ENCODE measurements around the gene KRTAP5-2. TPM values are rescaled to one million over a fixed set of nuclear protein-coding genes. Genes with fewer than 3 reads are reported as not detected.

KRTAP5-2 gene
- total and polyA plus RNA-seq, 9 of the 15 experiments (the other 6 are each of a cell fraction or from before 2014, with no cell fraction given), result not detected

- TF ChIP-seq UBTF (IDR thresholded peaks at IDR 0.05; ENCODE audit: borderline replicate concordance in 1 of 2, low read depth in 2 of 2, low read length in 2 of 2) (no peak), JUN (IDR thresholded peaks at IDR 0.05; ENCODE audit: borderline replicate concordance, low read depth, low read length) (peak; percentile 86), JUN (CRISPR knock-in tag; IDR thresholded peaks at IDR 0.05; ENCODE audit: borderline replicate concordance) (peak; percentile 74; the same call in 1 of the 2 replicates), ATF7 (IDR thresholded peaks at IDR 0.05) (peak; percentile 98), DLX4 (CRISPR knock-in tag; IDR thresholded peaks at IDR 0.05) (no peak), NFYB (IDR thresholded peaks at IDR 0.05; ENCODE audit: extremely low read depth, insufficient read length) (peak; percentile 78), PCBP1 (IDR thresholded peaks at IDR 0.05; ENCODE audit: low read depth, low read length, poor library complexity, severe bottlenecking) (no peak)
Measured at GRCh38 chr11:1564535-1565172, 33.4 kb downstream of the KRTAP5-2 start (continued).

Data from K562 (cell line).